GM12878 (cell line): ENCODE data around the gene MMP11. TPM values are rescaled to one million over a fixed set of nuclear protein-coding genes. Genes with fewer than 3 reads are reported as not detected.
A peak's percentile ranks its signal among the peaks of the same experiment; 100 is the strongest.

ENCODE experiments used
- BACH1 ChIP-seq: fragments of 450-650 bp; IDR thresholded peaks from 2 replicates; pipeline ENCODE4 v1.6.1; 2017; ENCODE audit warnings: mild to moderate bottlenecking, borderline replicate concordance
- BCL3 ChIP-seq: IDR thresholded peaks from 2 replicates; pipeline ENCODE4 v1.6.1; 2011; ENCODE audit warnings: borderline replicate concordance, low read depth, mild to moderate bottlenecking, moderate library complexity, low read length; ENCODE audit not compliant: insufficient read depth, poor library complexity, severe bottlenecking
- BMI1 ChIP-seq: fragments of 450-650 bp; IDR thresholded peaks from 2 replicates; pipeline ENCODE4 v1.6.1; 2016; ENCODE audit warnings: mild to moderate bottlenecking, moderate library complexity, borderline replicate concordance
- HCFC1 ChIP-seq: fragments of 150-350 bp; IDR thresholded peaks from 2 replicates; pipeline ENCODE4 v1.6.1; 2014; ENCODE audit warnings: low read length
- IKZF1 ChIP-seq: fragments of 450-650 bp; conservative IDR thresholded peaks from 2 replicates; pipeline ENCODE4 v1.6.1; 2017; ENCODE audit warnings: antibody characterized with exemption, mild to moderate bottlenecking
- JUND ChIP-seq: IDR thresholded peaks from 2 replicates; pipeline ENCODE4 v1.6.1; 2012; ENCODE audit warnings: low read depth, mild to moderate bottlenecking, low read length, improper control_type of control experiment, moderate library complexity
- MEF2B ChIP-seq: fragments of 450-650 bp; IDR thresholded peaks from 2 replicates; pipeline ENCODE4 v1.6.1; 2018; ENCODE audit warnings: mild to moderate bottlenecking, moderate library complexity; ENCODE audit not compliant: partially characterized antibody, poor library complexity, severe bottlenecking
- MYC ChIP-seq: IDR thresholded peaks from 2 replicates; pipeline ENCODE4 v1.6.1; 2011; ENCODE audit warnings: mild to moderate bottlenecking, low read length, moderate library complexity, inconsistent platforms; ENCODE audit not compliant: insufficient read depth, insufficient replicate concordance, insufficient read length, severe bottlenecking
- NBN ChIP-seq: fragments of 450-650 bp; IDR thresholded peaks from 2 replicates; pipeline ENCODE4 v1.6.1; 2016
- PAX5 ChIP-seq: IDR thresholded peaks from 2 replicates; pipeline ENCODE4 v1.6.1; 2011; ENCODE audit warnings: low read depth, low read length, borderline replicate concordance
- POLR2AphosphoS2 ChIP-seq: IDR thresholded peaks from 2 replicates; pipeline ENCODE4 v1.6.1; 2011; ENCODE audit warnings: low read depth, mild to moderate bottlenecking, low read length, improper control_type of control experiment, moderate library complexity
- RBBP5 ChIP-seq: fragments of 200-600 bp; sonication (generic); conservative IDR thresholded peaks from 2 replicates; pipeline ENCODE4 v1.6.1; 2016
- SMAD5 ChIP-seq: IDR thresholded peaks from 2 replicates; pipeline ENCODE4 v1.6.1; 2016; ENCODE audit warnings: antibody characterized with exemption, low read depth
- SREBF1 ChIP-seq: IDR thresholded peaks from 2 replicates; pipeline ENCODE4 v1.6.1; 2012; ENCODE audit warnings: mild to moderate bottlenecking, low read length
- TARDBP ChIP-seq: IDR thresholded peaks from 2 replicates; pipeline ENCODE4 v1.6.1; 2016; ENCODE audit warnings: borderline replicate concordance
- TCF3 ChIP-seq: IDR thresholded peaks from 2 replicates; pipeline ENCODE4 v1.6.1; 2012; ENCODE audit warnings: low read depth, mild to moderate bottlenecking, low read length, borderline replicate concordance; ENCODE audit not compliant: insufficient read depth
- ZNF207 ChIP-seq: fragments of 450-650 bp; IDR thresholded peaks from 2 replicates; pipeline ENCODE4 v1.6.1; 2014; ENCODE audit warnings: antibody characterized with exemption, mild to moderate bottlenecking, borderline replicate concordance
- ZNF622 ChIP-seq: fragments of 450-650 bp; IDR thresholded peaks from 2 replicates; pipeline ENCODE4 v1.6.1; 2017; ENCODE audit warnings: mild to moderate bottlenecking, inconsistent platforms
- polyA plus RNA-seq, 11 experiments: library from polyadenylated mRNA; depleted of rRNA in 4 of 11; unstranded in 6 of 11; stranded (reverse) in 5 of 11; fragments of >200 nt; fragmentation: Nextera tagmentation in 4 of 11; fragmentation: Illumina TruSeq in 1 of 11; extraction: Ambion mirVana in 4 of 11; extraction: Trizol in 1 of 11; gene quantifications; 1 replicate in 1 of 11; 2 replicates in 10 of 11; pipeline versions ENCODE4 v1.2.1 to v1.2.3, GENCODE V29; 2011 to 2016; ENCODE audit warnings: inconsistent platforms in 2 of 11, missing spikeins in 2 of 11, low read depth in 1 of 11
- total RNA-seq, 4 experiments: library from RNA; depleted of rRNA in 3 of 4; stranded (reverse); fragments of >200 nt in 3 of 4; fragmentation: Illumina TruSeq in 1 of 4; extraction: Trizol in 1 of 4; gene quantifications; 2 replicates each; pipeline versions ENCODE4 v1.2.1 to v1.2.3, GENCODE V29; 2013 to 2021
- TF ChIP-seq, protein P1 (sequence below): fragments of 450-650 bp; IDR thresholded peaks from 2 replicates; pipeline ENCODE4 v1.6.1; 2017; ENCODE audit warnings: mild to moderate bottlenecking, moderate library complexity

The MMP11 gene
- total and polyA plus RNA-seq, 10 of the 15 experiments (the other 5 are each of a cell fraction or from before 2014, with no cell fraction given) = 0.03 to 1.1 (median 0.31) TPM; not detected in 2

GRCh38 chr22:23751441-23751996 lies 21.1 kb upstream of the MMP11 start (continued):
- peak; percentile 7 for TF ChIP-seq MEF2B
- no peak for TF ChIP-seq POLR2AphosphoS2
- no peak for TF ChIP-seq TCF3
- no peak for TF ChIP-seq TARDBP
- TF ChIP-seq BACH1 = 0 out of 2 replicates have a peak, but pooled peaks have one; percentile 9
- TF ChIP-seq SMAD5 = 0 out of 2 replicates have a peak, but pooled peaks have one; percentile 22
- no peak for TF ChIP-seq MYC
- no peak for TF ChIP-seq SREBF1
- no peak for TF ChIP-seq ZNF207
- TF ChIP-seq HCFC1 = no peak
- TF ChIP-seq ZNF622 = no peak
- TF ChIP-seq BCL3 = no peak
- TF ChIP-seq BMI1 = no peak
- no peak for TF ChIP-seq PAX5
- TF ChIP-seq IKZF1 = 0 out of 2 replicates have a peak, but pooled peaks have one; percentile 6
- no peak for TF ChIP-seq JUND
- TF ChIP-seq, protein P1, sequence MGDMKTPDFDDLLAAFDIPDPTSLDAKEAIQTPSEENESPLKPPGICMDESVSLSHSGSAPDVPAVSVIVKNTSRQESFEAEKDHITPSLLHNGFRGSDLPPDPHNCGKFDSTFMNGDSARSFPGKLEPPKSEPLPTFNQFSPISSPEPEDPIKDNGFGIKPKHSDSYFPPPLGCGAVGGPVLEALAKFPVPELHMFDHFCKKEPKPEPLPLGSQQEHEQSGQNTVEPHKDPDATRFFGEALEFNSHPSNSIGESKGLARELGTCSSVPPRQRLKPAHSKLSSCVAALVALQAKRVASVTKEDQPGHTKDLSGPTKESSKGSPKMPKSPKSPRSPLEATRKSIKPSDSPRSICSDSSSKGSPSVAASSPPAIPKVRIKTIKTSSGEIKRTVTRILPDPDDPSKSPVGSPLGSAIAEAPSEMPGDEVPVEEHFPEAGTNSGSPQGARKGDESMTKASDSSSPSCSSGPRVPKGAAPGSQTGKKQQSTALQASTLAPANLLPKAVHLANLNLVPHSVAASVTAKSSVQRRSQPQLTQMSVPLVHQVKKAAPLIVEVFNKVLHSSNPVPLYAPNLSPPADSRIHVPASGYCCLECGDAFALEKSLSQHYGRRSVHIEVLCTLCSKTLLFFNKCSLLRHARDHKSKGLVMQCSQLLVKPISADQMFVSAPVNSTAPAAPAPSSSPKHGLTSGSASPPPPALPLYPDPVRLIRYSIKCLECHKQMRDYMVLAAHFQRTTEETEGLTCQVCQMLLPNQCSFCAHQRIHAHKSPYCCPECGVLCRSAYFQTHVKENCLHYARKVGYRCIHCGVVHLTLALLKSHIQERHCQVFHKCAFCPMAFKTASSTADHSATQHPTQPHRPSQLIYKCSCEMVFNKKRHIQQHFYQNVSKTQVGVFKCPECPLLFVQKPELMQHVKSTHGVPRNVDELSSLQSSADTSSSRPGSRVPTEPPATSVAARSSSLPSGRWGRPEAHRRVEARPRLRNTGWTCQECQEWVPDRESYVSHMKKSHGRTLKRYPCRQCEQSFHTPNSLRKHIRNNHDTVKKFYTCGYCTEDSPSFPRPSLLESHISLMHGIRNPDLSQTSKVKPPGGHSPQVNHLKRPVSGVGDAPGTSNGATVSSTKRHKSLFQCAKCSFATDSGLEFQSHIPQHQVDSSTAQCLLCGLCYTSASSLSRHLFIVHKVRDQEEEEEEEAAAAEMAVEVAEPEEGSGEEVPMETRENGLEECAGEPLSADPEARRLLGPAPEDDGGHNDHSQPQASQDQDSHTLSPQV = no peak
- no peak for TF ChIP-seq RBBP5
- peak; percentile 48 for TF ChIP-seq NBN
